GM18909 (cell line): ENCODE measurements around the gene TULP1.

Source experiments
- ATAC-seq: cut with Tn5 transposase; IDR thresholded peaks from one replicate; pipeline ENCODE4 v1.9.1; 2021; ENCODE audit warnings: mild to moderate bottlenecking; ENCODE audit not compliant: unreplicated experiment, poor library complexity

TULP1 gene

GRCh38 chr6:35499372-35499771, 13.3 kb downstream of the TULP1 start:
- no peak for ATAC-seq

DNA sequence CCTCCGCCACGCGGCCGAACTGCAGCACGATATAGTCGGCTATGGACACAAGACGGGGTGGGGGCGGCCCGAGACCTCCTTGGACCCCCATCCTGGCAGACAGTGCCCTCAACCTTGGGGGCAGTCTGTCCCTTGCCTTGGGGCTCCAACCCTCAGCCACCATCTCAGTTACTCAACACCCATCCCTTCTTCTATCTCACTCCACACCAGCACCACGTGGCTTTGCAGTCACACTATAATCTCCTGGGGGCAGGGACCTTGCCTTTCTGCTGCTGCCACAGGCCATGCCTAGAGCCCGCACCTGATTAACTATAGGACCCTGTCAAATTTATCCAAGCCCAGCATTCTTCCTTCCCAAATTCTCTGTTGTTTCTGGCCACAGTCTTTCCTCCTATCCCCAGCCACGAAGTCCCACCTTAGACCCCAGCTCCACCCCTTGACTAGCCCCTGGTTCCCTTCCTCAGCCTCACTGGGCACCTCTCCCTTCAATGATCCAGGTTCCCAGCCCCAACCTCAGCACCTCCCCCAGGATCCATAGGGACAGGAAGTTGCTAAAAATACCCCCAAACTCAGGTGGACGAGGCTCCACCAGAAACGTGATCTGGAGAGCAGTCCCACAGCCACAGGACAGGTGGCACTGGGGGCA, 14.2 kb downstream of the TULP1 start:
- ATAC-seq, result no peak

DNA sequence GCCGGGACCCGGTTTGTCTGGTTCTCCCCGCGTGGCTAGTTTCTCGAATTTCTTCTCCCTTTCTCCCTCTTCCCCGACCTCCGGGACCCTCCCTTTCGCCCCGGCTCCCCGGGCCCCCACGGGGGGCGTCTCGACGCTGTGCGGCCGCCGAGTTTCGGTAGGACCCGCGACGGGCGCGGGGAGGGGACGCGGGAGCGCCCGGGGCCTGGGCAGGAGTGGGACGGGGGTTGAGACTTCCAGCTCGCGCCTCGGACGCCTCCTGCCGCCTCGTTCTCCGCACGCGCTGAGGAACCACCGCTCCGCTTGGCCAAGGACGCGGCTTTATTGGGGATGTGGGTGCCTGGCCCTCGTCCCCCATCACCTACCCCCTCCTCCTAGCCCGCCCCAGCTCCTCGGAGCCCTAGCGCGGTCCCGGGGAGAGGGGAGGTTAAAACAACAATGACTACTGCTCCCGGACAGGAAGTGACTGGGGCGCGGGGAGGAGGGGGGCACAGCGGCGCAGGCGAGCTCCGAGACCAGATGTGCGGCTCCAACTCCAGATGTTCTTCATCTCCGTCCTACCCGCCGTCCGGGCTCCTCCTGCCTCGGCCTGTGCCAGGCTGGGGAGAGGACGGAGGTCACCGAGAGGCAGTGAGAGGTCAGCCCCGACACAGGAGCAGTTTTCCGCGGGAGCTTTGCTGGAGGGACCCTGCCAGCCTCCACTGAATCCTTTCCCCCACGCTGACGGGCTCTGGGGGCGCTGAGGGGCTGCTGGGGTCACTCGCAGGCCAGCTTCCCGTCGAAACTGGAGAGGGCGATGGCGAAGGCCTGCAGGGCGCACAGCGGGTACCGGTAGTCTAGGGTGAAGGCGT, 14.9 kb downstream of the TULP1 start:
- ATAC-seq, result peak; percentile 9

DNA sequence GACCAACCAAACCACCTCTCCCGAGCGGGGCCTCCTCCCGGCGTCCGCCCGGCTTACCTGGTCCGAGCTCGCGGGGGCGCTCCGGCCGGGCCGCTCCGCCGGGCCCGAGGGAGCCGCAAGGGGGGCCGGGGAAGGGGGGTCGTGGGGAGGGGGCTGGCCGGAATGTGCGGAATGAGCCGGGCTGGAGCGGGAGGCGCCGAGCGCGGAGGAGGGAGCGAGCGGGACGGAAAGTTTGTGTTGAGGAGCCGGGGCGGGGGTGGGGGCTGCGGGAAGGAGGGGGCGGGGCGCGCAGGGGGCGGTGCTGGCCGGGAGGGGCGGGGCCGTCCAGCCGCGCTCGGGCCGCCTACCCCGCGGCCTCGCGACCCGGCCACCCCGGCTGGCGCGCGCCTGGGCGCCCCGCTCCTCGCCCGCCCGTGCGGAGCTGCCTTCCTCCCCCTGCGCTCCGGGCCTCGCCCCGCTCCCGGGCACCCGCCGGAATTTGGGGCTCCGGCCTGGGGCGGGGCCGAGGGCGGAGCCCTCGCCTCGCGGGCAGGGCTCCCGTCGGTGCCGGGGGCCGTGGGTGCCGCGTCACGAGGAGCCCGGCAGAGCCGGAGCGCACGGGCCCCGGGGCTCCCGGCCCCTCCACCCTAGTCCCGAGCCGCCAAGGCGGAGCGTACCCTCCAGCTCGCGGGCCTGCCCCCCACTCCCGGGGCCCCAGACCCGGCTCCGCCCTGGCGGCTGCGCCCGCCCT, 15.7 kb downstream of the TULP1 start, which contains the start of gene TEAD3:
TSS of gene TEAD3 (minus strand) at position 239 of the 730 bp plus-strand sequence.
- peak; percentile 38 for ATAC-seq

DNA sequence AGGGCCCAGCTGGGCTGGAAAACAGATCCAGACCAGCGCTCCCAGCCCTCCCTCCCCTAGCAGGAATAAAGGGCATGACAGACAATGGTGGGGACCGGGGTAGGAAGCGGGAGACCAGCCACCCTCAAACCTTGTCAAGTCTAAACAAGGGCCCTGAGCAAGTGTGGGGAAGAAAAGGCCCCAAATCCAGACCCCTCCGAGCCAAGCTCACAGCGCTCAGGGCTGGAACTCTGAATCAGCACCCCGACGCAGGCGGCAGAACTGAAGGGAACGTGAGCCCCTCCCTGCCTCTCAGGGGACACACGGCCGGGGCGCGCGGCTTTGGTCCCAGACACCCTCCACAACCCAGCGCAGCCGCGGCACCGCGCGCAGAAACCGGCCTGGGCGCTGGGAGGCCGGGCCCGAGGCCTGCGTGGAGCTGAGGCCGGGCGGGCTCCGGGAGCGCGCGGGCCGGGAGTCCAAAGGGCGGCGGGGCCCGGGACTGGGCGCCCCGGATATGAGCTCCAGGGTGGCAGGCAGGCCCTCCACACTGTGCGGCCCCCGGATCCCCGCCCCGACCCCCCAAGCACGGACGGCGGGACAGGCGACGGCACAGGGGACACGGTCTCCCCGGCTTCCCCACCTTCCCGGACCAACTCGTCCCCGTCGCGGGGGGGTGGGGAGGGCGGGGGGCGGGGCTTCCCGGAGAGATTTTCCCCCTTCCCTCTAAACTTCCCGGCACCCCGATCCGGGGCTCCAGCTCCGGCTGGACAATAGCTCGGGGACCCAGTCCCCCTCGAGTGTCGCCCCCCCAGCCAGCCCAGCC, 16.5 kb downstream of the TULP1 start:
- ATAC-seq, result no peak

GRCh38 chr6:35495258-35496035, 17.2 kb downstream of the TULP1 start:
- no peak for ATAC-seq

DNA sequence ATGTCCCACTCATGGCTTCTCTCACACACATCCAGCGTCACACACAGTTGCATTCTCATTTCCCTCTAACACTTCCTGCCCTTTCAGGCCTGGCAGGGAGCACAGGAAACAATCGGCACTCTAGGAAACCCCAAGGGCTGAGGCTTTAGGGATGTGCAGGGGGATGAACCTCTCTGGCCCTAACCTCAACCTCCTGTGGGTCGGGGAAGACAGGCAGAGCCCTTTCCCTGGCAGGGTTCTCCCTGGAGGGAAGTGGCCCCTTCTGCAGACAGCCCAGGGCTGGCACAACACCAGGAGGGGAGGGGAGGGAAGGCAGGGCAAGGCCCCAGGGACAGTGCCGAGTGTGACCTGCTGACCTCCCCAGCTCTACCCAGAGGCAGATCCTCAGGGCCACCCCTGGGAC, 18.5 kb downstream of the TULP1 start:
- ATAC-seq, result no peak

DNA sequence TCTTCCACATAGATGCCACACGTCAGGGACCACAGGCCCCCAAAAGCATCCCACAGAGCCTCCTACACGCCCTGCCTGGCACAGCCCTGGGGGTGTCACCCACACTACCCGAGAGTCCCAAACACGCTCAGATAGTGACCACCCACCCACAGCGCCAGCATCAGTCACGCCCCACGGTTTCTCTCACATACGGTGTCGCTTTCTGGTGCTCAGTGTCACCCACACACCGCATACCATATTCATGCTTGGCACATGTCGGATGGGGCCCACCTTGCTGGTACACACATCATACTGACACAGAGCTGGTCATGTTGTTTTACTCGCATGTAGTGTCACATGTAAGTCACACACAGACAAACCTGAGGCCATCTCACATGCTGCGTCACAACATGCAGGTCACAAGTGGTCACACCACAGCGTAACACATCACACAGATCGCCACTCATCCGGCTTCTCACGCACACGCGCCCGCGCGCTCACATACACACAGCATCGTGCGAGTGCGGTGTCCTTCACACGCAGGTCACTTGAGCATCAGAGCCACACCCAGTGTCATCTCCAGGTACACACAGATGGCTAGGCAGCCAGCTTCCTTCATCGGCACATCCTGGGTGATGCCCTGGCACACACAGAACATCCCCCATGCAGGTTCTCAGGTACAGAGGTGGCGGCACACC, 19.3 kb downstream of the TULP1 start:
- no peak for ATAC-seq

GRCh38 chr6:35492974-35493284, 19.8 kb downstream of the TULP1 start:
- no peak for ATAC-seq

DNA sequence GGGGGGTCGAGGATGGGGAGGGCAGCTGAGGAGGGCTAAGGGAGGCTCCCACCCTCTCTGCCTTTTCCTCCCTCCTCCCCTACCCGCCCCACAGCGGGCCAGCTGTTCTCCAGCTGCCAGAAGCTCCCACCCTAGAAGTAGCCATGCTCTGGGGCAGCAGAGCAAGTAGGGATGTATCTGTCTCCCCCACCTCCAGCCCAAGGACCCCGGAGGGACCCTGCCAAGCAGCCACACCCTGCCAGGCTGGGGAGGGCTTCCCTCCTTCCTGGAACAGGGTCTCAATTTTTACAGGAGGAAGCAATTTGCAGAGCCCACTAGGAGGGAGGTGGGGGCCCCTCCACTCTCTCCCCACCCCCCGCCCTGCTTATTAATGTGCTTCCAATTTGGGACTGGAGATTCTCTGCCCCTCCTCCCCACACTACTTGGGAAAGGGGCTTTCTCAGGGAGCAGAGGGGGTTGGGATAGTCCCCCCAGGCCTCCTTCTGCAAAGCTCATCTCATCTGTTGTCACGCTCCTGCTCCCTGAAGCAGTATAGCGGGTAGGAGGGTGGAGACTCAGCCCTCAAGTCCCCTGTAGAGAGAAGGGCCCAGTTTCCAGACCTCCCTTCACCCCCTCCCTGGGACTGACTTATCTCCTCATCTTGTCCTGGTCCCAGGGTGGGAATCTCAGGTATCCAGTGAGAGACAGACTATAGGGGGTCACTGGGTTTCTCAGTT, 20.3 kb downstream of the TULP1 start:
- no peak for ATAC-seq

DNA sequence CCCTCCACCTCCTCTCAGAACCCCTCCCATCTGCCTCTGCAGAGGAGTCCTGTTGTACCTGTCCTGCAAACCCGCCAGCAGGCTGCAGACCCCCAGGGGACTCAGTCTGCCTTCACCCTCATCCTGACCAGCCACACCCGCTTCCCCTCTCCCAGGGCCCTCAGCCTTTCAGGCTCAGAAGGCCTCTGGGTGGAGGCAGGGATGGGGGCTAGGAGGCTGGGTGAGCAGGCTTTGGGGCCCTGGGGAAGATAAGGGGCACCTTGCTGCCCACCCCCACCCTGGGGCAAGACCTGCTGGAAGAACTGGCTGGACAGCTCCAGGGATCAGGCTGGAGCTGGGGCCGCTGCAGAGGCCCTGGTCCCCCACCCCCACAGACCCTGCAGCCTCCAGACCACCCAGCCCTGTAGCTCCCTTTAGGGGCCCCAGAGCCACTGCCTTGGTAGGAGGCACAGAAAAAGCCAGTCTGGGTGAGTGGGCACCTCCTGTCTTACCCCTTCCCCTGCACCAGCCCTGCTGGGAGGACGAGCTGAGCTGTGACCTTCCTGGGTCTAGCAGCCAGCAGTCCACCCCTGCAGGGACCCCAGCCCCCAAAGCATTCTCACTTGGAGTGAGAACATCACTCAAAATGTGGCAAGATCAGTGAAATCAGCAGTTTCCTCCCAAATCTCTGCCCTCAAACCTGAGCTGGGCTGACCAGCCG, 21.0 kb downstream of the TULP1 start:
- no peak for ATAC-seq

GRCh38 chr6:35490821-35491557, 21.7 kb downstream of the TULP1 start:
- no peak for ATAC-seq

DNA sequence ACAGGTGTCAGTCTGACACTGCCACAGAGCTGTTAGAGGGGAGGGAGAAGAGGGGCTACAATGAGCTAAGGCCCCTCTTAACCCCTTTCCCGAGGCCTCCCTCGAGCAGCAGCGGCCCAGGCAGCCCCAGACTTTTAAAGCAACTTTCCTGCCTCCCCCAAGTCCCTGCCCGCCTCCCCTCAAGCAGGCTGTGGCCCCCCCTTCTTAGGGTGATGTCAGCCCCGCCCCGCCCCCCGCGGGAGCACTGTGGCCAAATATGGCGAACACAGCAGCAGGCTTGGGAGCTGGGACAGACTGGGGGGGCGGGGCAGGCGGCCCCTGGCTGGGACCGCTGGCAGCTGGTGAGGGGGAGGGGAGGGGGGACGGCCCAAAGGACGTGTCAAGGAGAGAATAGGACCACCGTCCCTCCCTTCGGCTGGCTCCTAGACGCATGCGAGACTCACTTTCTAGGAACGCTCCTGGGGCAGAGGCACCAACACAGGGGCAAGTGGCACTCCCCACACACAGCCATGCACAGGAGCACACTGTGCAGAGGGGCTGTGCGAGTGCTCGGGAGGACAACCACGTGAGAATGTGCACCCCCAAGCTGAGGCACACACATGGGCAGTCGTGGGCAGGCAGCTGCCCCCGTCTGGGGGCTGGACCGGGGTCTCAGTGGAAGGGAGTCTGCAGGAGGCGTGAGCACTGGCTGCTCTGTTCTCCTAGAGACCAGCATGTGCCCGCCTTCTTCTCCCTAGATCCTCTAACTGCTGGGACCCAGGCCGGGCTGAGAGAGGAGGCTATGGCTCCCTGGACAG, 22.5 kb downstream of the TULP1 start:
- no peak for ATAC-seq

GRCh38 chr6:35489066-35489465, 23.6 kb downstream of the TULP1 start:
- ATAC-seq, result no peak

GRCh38 chr6:35488517-35488862, 24.2 kb downstream of the TULP1 start:
- no peak for ATAC-seq

DNA sequence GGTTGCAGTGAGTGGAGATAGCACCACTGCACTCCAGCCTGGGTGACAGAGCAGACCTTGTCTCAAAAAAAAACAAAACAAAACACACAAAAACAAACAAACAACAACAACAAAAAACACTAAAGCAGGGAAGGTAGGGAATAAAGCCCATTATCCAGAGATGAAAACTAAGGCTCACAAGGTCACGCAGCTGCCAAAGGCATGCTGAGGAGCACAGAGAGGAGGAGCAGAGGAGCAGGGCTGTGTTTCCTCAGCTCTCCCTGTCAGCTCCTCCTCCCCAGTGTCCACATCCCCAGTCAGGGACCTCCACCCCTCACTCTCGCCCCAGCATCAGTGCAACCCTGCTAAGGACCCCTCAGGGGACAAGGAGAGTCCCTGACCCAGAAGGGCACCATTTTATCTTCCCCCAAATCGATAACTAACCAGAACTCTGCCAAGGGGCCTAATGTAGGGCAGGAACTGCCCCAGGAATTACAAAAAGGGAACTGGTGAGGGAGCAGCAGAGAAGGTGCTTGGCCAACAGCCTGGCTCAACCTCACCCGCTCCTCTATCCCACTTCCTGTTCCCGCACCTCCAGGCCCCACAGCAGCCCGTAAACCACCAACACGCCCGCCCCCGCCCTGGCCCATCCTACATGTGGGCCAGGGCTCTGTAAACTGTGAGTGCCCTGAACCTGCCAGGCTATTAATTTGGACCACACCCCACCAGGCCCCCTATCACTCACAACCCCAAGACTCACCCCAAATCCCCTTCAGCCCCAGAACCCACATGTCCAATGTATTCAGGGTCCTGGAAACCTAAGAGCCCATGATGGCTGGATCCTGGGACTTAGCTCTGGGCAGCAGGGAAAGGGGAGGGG, 24.8 kb downstream of the TULP1 start:
- no peak for ATAC-seq
